SU-DHL-6 (cell line): ENCODE measurements around the gene FBN2.

Experiments used
- H2AFZ ChIP-seq: fragments of 200-600 bp; sonication (generic); 2 replicates; pipeline ENCODE4 v1.6.1; 2014; ENCODE audit warnings: low read depth, mild to moderate bottlenecking, moderate library complexity, mixed read lengths, antibody characterized with exemption, low read length; ENCODE audit not compliant: severe bottlenecking
- H3F3A ChIP-seq: fragments of 200-600 bp; shearing (Covaris generic); 2 replicates; pipeline ENCODE4 v1.6.0; 2016; ENCODE audit warnings: antibody characterized with exemption, mild to moderate bottlenecking; ENCODE audit not compliant: insufficient read depth
- H3K27ac ChIP-seq: fragments of 200-600 bp; sonication (generic); 2 replicates; pipeline ENCODE4 v1.5.1; 2016; ENCODE audit warnings: low read depth, mild to moderate bottlenecking, low read length, moderate library complexity, mixed read lengths
- H3K27me3 ChIP-seq: fragments of 200-600 bp; sonication (generic), shearing (Covaris generic); 2 replicates; pipeline ENCODE4 v1.6.0; 2014; ENCODE audit warnings: mild to moderate bottlenecking, low read length
- H3K36me3 ChIP-seq: fragments of 200-600 bp; sonication (generic); 2 replicates; pipeline ENCODE4 v1.6.1; 2014; ENCODE audit warnings: mild to moderate bottlenecking, low read length, mixed read lengths
- H3K4me2 ChIP-seq: fragments of 300-600, 200-600 bp; shearing (Covaris generic), sonication (generic); 2 replicates; pipeline ENCODE4 v1.6.0; 2014; ENCODE audit warnings: low read length, low read depth, mild to moderate bottlenecking; ENCODE audit not compliant: poor library complexity, severe bottlenecking
- H3K4me3 ChIP-seq: fragments of 200-600 bp; sonication (generic); 2 replicates; pipeline ENCODE4 v1.5.1; 2014; ENCODE audit warnings: antibody characterized with exemption, low read length, mild to moderate bottlenecking, mixed read lengths; ENCODE audit not compliant: insufficient read depth, poor library complexity, severe bottlenecking
- H3K79me2 ChIP-seq: fragments of 200-600 bp; sonication (generic); 2 replicates; pipeline ENCODE4 v1.6.1; 2014; ENCODE audit warnings: mild to moderate bottlenecking, low read length, moderate library complexity; ENCODE audit not compliant: insufficient read depth
- H3K9ac ChIP-seq: fragments of 200-600 bp; sonication (generic); 2 replicates; pipeline ENCODE4 v1.7.0; 2014; ENCODE audit warnings: mild to moderate bottlenecking, low read length
- H3K9me2 ChIP-seq: fragments of 200-600 bp; sonication (generic); replicated peaks from 2 replicates; pipeline ENCODE4 v1.6.1; 2014; ENCODE audit warnings: low read length; ENCODE audit not compliant: insufficient read depth
- H3K9me3 ChIP-seq: fragments of 200-600 bp; sonication (generic); 2 replicates; pipeline ENCODE4 v1.6.1; 2014; ENCODE audit warnings: low read length, mixed read lengths; ENCODE audit not compliant: insufficient read depth
- H4K20me1 ChIP-seq: fragments of 200-600 bp; sonication (generic); 2 replicates; pipeline ENCODE4 v1.6.1; 2014; ENCODE audit warnings: low read depth, mild to moderate bottlenecking, antibody characterized with exemption, low read length, moderate library complexity, mixed read lengths
- CTCF ChIP-seq: fragments of 200-600 bp; sonication (generic); IDR thresholded peaks from one replicate; pipeline ENCODE4 v1.5.1; 2017; ENCODE audit warnings: antibody characterized with exemption, mild to moderate bottlenecking, low read length, moderate library complexity; ENCODE audit not compliant: insufficient read depth, poor library complexity, severe bottlenecking
- EZH2phosphoT487 ChIP-seq: fragments of 200-600 bp; sonication (generic), shearing (Covaris generic); conservative IDR thresholded peaks from 2 replicates; pipeline ENCODE4 v1.6.1; 2018; ENCODE audit warnings: mild to moderate bottlenecking, antibody characterized with exemption, low read length, moderate library complexity, mixed read lengths

FBN2 gene

GRCh38 chr5:128331261-128331660 is 206.8 kb downstream of the FBN2 start:
- H3K9ac ChIP-seq: no peak overlapping the region
- H3K9me2 ChIP-seq: no peaks in the 10 kb centered on the region
- no peaks in the 10 kb centered on the region for H3F3A ChIP-seq
- TF ChIP-seq CTCF (no peak), EZH2phosphoT487 (no peak)
- no peaks in the 10 kb centered on the region for H3K79me2 ChIP-seq
- no peak overlapping the region for H3K4me3 ChIP-seq
- no peaks in the 10 kb centered on the region for H3K36me3 ChIP-seq
- H3K27me3 ChIP-seq: no peaks in the 10 kb centered on the region
- no peak overlapping the region for H3K4me2 ChIP-seq
- H2AFZ ChIP-seq: no peak overlapping the region
- no peaks in the 10 kb centered on the region for H3K9me3 ChIP-seq
- H3K27ac ChIP-seq: no peak overlapping the region
- H4K20me1 ChIP-seq: no peaks in the 10 kb centered on the region

- Histone ChIP-seq H3K9me3 (no peaks in the 10 kb centered on the region), H3F3A (no peaks in the 10 kb centered on the region), H3K4me3 (no peak overlapping the region), H3K79me2 (no peaks in the 10 kb centered on the region), H3K9ac (no peak overlapping the region), H2AFZ (no peak overlapping the region), H3K27ac (no peak overlapping the region), H3K4me2 (no peak overlapping the region), H3K36me3 (no peaks in the 10 kb centered on the region), H4K20me1 (no peaks in the 10 kb centered on the region), H3K27me3 (no peaks in the 10 kb centered on the region), H3K9me2 (no peaks in the 10 kb centered on the region)
- TF ChIP-seq CTCF (no peak), EZH2phosphoT487 (no peak)
Observed at GRCh38 chr5:128329386-128329939, 208.6 kb downstream of the FBN2 start.

GRCh38 chr5:128328446-128328845 is 209.6 kb downstream of the FBN2 start:
- H3F3A ChIP-seq: no peaks in the 10 kb centered on the region
- no peaks in the 10 kb centered on the region for H3K79me2 ChIP-seq
- no peaks in the 10 kb centered on the region for H4K20me1 ChIP-seq
- H3K9ac ChIP-seq: no peak overlapping the region
- no peak for TF ChIP-seq CTCF
- TF ChIP-seq EZH2phosphoT487: no peak
- H3K9me3 ChIP-seq: no peaks in the 10 kb centered on the region
- no peak overlapping the region for H3K4me2 ChIP-seq
- no peak overlapping the region for H2AFZ ChIP-seq
- no peaks in the 10 kb centered on the region for H3K27me3 ChIP-seq
- H3K4me3 ChIP-seq: no peak overlapping the region
- H3K9me2 ChIP-seq: no peaks in the 10 kb centered on the region
- no peaks in the 10 kb centered on the region for H3K36me3 ChIP-seq
- H3K27ac ChIP-seq: no peak overlapping the region
